ENCODE measurements around the gene LEMD2.
A peak's percentile ranks its signal among the peaks of the same experiment; 100 is the strongest.

The LEMD2 gene

GRCh38 chr6:33819021-33819420 is 30.1 kb upstream of the LEMD2 start:
- no peaks in the 10 kb centered on the region for H3K36me3 ChIP-seq (ENCODE audit: control insufficient read depth in 2 of 2, insufficient read depth in 1 of 2, low read length in 2 of 2)
- TF ChIP-seq ZNF561 (tag by site-specific recombination; IDR thresholded peaks at IDR 0.05; ENCODE audit: borderline replicate concordance) (no peak), ZNF404 (tag by site-specific recombination; IDR thresholded peaks at IDR 0.05) (no peak), ZNF624 (tag by site-specific recombination; IDR thresholded peaks at IDR 0.05) (no peak), WT1 (tag by site-specific recombination; IDR thresholded peaks at IDR 0.05) (no peak), YY1 (tag by site-specific recombination; IDR thresholded peaks at IDR 0.05) (no peak), ZNF610 (tag by site-specific recombination; IDR thresholded peaks at IDR 0.05; ENCODE audit: borderline replicate concordance) (no peak), ZNF10 (tag by site-specific recombination; IDR thresholded peaks at IDR 0.05) (no peak), SALL2 (tag by site-specific recombination; IDR thresholded peaks at IDR 0.05; ENCODE audit: borderline replicate concordance) (no peak), PRDM2 (tag by site-specific recombination; IDR thresholded peaks at IDR 0.05; ENCODE audit: borderline replicate concordance) (no peak)
- no peak overlapping the region for H3K4me3 ChIP-seq (ENCODE audit: low read depth, low read length)
- H3K4me1 ChIP-seq (ENCODE audit: control insufficient read depth, insufficient read depth, low read length), result no peaks in the 10 kb centered on the region
- H3K9me3 ChIP-seq (ENCODE audit: control insufficient read depth, insufficient read depth, low read depth, low read length), result no peaks in the 10 kb centered on the region
- ChIA-PET POLR2A (no interaction called here), CTCF (interaction anchor here (0.6 to 1.8 kb wide), 6 partner anchors 48 to 236 kb away, joined by 3 to 5 read pairs (median 3); no protein-coding TSS in a partner anchor)
- no peak overlapping the region for H3K27ac ChIP-seq (ENCODE audit: extremely low read depth, low read depth, low read length)

DNA sequence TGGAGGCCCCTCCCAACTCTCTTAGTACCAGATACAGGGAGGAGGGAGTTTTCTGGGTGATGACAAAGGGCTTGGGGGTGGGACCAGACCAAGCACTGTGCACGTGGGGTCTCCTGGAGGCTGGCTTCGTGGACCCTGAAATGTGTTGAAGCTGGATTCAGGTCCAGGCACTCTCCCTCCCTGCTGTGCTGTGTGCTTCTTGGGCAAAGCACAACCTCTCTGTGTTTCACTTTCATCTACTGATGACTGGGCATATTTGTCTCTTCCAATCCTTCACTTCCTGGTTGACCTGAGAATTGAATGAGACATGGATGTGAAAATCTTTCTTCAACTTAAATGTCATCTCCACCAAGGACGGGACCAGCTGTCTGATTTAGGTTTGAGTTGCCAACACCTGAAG is 29.4 kb upstream of the LEMD2 start:
- H3K9me3 ChIP-seq (ENCODE audit: control insufficient read depth, insufficient read depth, low read depth, low read length), result no peaks in the 10 kb centered on the region
- ChIA-PET CTCF (interaction anchor here (0.6 to 1.8 kb wide), 4 partner anchors 12 to 105 kb away, joined by 3 to 4 read pairs (median 3); no protein-coding TSS in a partner anchor), POLR2A (no interaction called here)
- TF ChIP-seq ZNF266 (tag by site-specific recombination; IDR thresholded peaks at IDR 0.05; ENCODE audit: low read depth) (no peak), ZNF768 (tag by site-specific recombination; IDR thresholded peaks at IDR 0.05) (0 out of 2 replicates have a peak, but pooled peaks have one; percentile 4), EGR2 (tag by site-specific recombination; IDR thresholded peaks at IDR 0.05; ENCODE audit: low read depth) (no peak)
- H3K36me3 ChIP-seq (ENCODE audit: control insufficient read depth in 2 of 2, insufficient read depth in 1 of 2, low read length in 2 of 2), result no peaks in the 10 kb centered on the region
- H3K27ac ChIP-seq (ENCODE audit: extremely low read depth, low read depth, low read length), result no peak overlapping the region
- no peaks in the 10 kb centered on the region for H3K4me1 ChIP-seq (ENCODE audit: control insufficient read depth, insufficient read depth, low read length)
- H3K4me3 ChIP-seq (ENCODE audit: low read depth, low read length), result no peak overlapping the region

DNA sequence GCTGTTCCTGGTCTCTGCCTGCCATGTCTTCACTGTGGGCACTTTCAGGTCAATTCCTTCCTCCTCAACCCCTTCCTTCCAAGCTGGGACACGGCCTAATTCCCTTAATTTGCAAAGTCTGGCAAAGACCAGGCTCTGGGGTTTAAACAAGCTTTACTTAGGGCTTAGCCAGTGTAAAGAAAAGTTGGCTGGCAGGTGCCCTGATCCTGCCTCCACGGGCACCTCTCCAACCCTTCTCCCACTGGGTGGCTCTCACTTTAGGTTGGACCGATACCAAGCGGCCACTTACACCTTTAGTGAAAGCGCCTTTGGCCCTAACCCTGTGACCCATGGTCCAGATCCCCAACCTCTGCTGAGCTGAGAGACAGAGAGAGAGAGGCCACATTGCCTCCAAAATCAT is 28.6 kb upstream of the LEMD2 start:
- POLR2A ChIA-PET, result no interaction called here
- CTCF ChIA-PET, result interaction anchor here (0.6 to 1.8 kb wide), 2 partner anchors 38 to 50 kb away, joined by 3 to 4 read pairs; no protein-coding TSS in a partner anchor
- Histone ChIP-seq H3K4me1 (ENCODE audit: control insufficient read depth, insufficient read depth, low read length) (no peaks in the 10 kb centered on the region), H3K9me3 (ENCODE audit: control insufficient read depth, insufficient read depth, low read depth, low read length) (no peaks in the 10 kb centered on the region), H3K4me3 (ENCODE audit: low read depth, low read length) (no peak overlapping the region), H3K36me3 (ENCODE audit: control insufficient read depth in 2 of 2, insufficient read depth in 1 of 2, low read length in 2 of 2) (no peaks in the 10 kb centered on the region), H3K27ac (ENCODE audit: extremely low read depth, low read depth, low read length) (no peak overlapping the region)
- TF ChIP-seq ZNF639 (tag by site-specific recombination; IDR thresholded peaks at IDR 0.05) (no peak), ZNF138 (tag by site-specific recombination; IDR thresholded peaks at IDR 0.05; ENCODE audit: borderline replicate concordance) (no peak), ZNF704 (tag by site-specific recombination; IDR thresholded peaks at IDR 0.05) (no peak), BCL11A (tag by site-specific recombination; IDR thresholded peaks at IDR 0.05; ENCODE audit: low read depth) (no peak), ZBTB26 (tag by site-specific recombination; optimal IDR thresholded peaks at IDR 0.05) (no peak)
- TF ChIP-seq, protein P1, sequence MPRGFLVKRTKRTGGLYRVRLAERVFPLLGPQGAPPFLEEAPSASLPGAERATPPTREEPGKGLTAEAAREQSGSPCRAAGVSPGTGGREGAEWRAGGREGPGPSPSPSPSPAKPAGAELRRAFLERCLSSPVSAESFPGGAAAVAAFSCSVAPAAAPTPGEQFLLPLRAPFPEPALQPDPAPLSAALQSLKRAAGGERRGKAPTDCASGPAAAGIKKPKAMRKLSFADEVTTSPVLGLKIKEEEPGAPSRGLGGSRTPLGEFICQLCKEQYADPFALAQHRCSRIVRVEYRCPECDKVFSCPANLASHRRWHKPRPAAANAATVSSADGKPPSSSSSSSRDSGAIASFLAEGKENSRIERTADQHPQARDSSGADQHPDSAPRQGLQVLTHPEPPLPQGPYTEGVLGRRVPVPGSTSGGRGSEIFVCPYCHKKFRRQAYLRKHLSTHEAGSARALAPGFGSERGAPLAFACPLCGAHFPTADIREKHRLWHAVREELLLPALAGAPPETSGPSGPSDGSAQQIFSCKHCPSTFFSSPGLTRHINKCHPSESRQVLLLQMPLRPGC (tag by site-specific recombination; IDR thresholded peaks at IDR 0.05), result no peak
- TF ChIP-seq, protein P2, sequence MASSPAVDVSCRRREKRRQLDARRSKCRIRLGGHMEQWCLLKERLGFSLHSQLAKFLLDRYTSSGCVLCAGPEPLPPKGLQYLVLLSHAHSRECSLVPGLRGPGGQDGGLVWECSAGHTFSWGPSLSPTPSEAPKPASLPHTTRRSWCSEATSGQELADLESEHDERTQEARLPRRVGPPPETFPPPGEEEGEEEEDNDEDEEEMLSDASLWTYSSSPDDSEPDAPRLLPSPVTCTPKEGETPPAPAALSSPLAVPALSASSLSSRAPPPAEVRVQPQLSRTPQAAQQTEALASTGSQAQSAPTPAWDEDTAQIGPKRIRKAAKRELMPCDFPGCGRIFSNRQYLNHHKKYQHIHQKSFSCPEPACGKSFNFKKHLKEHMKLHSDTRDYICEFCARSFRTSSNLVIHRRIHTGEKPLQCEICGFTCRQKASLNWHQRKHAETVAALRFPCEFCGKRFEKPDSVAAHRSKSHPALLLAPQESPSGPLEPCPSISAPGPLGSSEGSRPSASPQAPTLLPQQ (tag by site-specific recombination; IDR thresholded peaks at IDR 0.05), result no peak

Measured in HEK293 (cell line).